ENCODE results near the gene GADL1.

Gene GADL1

DNA sequence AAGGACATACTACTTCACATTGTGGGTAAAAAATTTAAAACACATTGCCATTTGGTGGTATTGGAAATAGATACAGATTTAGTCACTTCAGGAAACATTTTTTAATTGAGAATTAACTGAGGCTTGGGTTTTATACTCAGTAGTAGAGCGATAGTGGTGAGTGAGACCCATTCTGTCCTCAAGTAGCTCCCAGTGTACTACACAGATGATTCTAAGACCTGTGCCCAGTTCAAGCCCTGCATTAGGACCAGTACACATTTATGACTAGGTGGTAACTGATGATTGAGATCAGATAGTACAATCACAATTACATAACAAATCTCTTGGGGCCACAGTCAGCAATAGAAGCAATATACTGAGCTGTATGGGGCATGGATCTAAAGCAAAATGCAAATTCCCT lies 67.4 kb downstream of the GADL1 start:
- TF ChIP-seq ZFP30 (CRISPR knock-in tag; IDR thresholded peaks at IDR 0.05) (no peak), ZNF70 (CRISPR knock-in tag; IDR thresholded peaks at IDR 0.05) (no peak), ZNF565 (CRISPR knock-in tag; conservative IDR thresholded peaks at IDR 0.05; ENCODE audit: low read depth) (no peak), TSHZ2 (CRISPR knock-in tag; IDR thresholded peaks at IDR 0.05) (no peak), PATZ1 (CRISPR knock-in tag; IDR thresholded peaks at IDR 0.05; ENCODE audit: borderline replicate concordance) (no peak), CSDC2 (CRISPR knock-in tag; IDR thresholded peaks at IDR 0.05) (no peak), ZNF8 (CRISPR knock-in tag; IDR thresholded peaks at IDR 0.05) (no peak), GLIS3 (CRISPR knock-in tag; IDR thresholded peaks at IDR 0.05) (no peak), BACH2 (CRISPR knock-in tag; IDR thresholded peaks at IDR 0.05; ENCODE audit: borderline replicate concordance) (no peak), ARNTL (CRISPR knock-in tag; IDR thresholded peaks at IDR 0.05; ENCODE audit: borderline replicate concordance, low read depth) (no peak), PPARA (CRISPR knock-in tag; IDR thresholded peaks at IDR 0.05; ENCODE audit: borderline replicate concordance) (no peak), SNAI2 (CRISPR knock-in tag; IDR thresholded peaks at IDR 0.05) (no peak), ISL1 (CRISPR knock-in tag; IDR thresholded peaks at IDR 0.05) (no peak), TOX (CRISPR knock-in tag; IDR thresholded peaks at IDR 0.05; ENCODE audit: borderline replicate concordance) (no peak)
- TF ChIP-seq, protein P1, sequence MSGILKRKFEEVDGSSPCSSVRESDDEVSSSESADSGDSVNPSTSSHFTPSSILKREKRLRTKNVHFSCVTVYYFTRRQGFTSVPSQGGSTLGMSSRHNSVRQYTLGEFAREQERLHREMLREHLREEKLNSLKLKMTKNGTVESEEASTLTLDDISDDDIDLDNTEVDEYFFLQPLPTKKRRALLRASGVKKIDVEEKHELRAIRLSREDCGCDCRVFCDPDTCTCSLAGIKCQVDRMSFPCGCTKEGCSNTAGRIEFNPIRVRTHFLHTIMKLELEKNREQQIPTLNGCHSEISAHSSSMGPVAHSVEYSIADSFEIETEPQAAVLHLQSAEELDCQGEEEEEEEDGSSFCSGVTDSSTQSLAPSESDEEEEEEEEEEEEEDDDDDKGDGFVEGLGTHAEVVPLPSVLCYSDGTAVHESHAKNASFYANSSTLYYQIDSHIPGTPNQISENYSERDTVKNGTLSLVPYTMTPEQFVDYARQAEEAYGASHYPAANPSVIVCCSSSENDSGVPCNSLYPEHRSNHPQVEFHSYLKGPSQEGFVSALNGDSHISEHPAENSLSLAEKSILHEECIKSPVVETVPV (CRISPR knock-in tag; IDR thresholded peaks at IDR 0.05) = no peak
- no peak for ATAC-seq

GRCh38 chr3:30826531-30826942 lies 67.9 kb downstream of the GADL1 start:
- TF ChIP-seq POU6F1 (CRISPR knock-in tag; IDR thresholded peaks at IDR 0.05; ENCODE audit: borderline replicate concordance, low read depth) (no peak), ISL1 (CRISPR knock-in tag; IDR thresholded peaks at IDR 0.05) (no peak; the same call in 1 of the 2 replicates), PPARA (CRISPR knock-in tag; IDR thresholded peaks at IDR 0.05; ENCODE audit: borderline replicate concordance) (no peak), ARNTL (CRISPR knock-in tag; IDR thresholded peaks at IDR 0.05; ENCODE audit: borderline replicate concordance, low read depth) (no peak), ZNF8 (CRISPR knock-in tag; IDR thresholded peaks at IDR 0.05) (no peak), SNAI2 (CRISPR knock-in tag; IDR thresholded peaks at IDR 0.05) (no peak), ZC3H10 (CRISPR knock-in tag; IDR thresholded peaks at IDR 0.05) (no peak), RARB (CRISPR knock-in tag; IDR thresholded peaks at IDR 0.05) (no peak), TOX (CRISPR knock-in tag; IDR thresholded peaks at IDR 0.05; ENCODE audit: borderline replicate concordance) (no peak), CREB5 (CRISPR knock-in tag; IDR thresholded peaks at IDR 0.05; ENCODE audit: low read depth) (no peak), ZNF565 (CRISPR knock-in tag; conservative IDR thresholded peaks at IDR 0.05; ENCODE audit: low read depth) (no peak), GLIS3 (CRISPR knock-in tag; IDR thresholded peaks at IDR 0.05) (no peak)
- TF ChIP-seq, protein P1 (CRISPR knock-in tag; IDR thresholded peaks at IDR 0.05) = no peak
- ATAC-seq = peak; percentile 25; the same call in 1 of the 3 replicates

All from SK-N-SH treated with all-trans-retinoic acid at 6 μM for 48 hours (cell line).